Tibial nerve (tissue), 4 donors: Measurements from ENCODE around the gene EGFL6.

ENCODE experiments used
- EP300 ChIP-seq, 2 donors: sonication (generic); formaldehyde crosslinking; IDR thresholded peaks; one replicate each; pipeline ENCODE4 v1.6.1; 2017; ENCODE audit warnings: antibody characterized with exemption in 2 of 2, mild to moderate bottlenecking in 1 of 2
- POLR2A ChIP-seq, 2 donors: fragments of 450-650 bp; IDR thresholded peaks; one replicate each; pipeline ENCODE4 v1.6.1; 2017; ENCODE audit warnings: antibody characterized with exemption in 2 of 2, mild to moderate bottlenecking in 2 of 2, moderate library complexity in 2 of 2
- TF ChIP-seq, protein P1 (sequence below), 5 experiments: fragments of 200-600 bp in 3 of 5; fragments of 450-650 bp in 2 of 5; sonication (generic) in 3 of 5; IDR thresholded peaks; one replicate each; pipeline ENCODE4 v1.5.1; 2016 to 2019; ENCODE audit warnings: antibody characterized with exemption in 5 of 5, mild to moderate bottlenecking in 3 of 5, moderate library complexity in 2 of 5

DNA sequence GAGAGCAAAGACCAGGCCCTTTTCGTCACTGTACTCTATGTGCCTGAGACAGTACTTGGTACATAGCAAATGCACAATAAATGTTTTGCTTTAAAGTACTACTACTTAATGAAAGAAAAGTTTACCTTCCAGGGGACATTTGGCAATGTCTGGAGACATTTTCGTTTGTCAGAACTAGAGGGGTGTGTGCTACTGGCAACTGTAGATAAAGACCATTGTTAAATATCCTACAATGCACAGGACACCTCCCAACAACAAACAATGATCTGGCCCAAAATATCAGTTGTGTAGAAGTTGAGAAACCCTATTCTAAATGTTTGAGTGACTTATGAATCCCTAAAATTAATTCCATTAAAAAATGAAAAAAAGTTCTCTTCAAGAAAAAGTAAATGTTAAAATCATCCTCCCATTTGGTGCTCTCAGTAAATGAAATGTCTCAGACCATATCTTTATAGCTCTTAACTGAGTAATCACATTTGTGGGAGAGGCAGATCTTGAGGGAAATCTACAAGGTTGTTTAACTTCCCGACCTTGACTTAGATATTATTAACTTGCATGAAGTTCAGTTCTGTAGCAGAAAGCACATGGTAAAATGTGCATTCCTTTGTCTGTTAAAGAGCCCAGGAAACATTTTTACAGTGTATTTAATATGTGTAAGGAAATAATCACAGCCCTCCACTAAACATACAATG is 18.5 kb downstream of the EGFL6 start:
- TF ChIP-seq, protein P1, sequence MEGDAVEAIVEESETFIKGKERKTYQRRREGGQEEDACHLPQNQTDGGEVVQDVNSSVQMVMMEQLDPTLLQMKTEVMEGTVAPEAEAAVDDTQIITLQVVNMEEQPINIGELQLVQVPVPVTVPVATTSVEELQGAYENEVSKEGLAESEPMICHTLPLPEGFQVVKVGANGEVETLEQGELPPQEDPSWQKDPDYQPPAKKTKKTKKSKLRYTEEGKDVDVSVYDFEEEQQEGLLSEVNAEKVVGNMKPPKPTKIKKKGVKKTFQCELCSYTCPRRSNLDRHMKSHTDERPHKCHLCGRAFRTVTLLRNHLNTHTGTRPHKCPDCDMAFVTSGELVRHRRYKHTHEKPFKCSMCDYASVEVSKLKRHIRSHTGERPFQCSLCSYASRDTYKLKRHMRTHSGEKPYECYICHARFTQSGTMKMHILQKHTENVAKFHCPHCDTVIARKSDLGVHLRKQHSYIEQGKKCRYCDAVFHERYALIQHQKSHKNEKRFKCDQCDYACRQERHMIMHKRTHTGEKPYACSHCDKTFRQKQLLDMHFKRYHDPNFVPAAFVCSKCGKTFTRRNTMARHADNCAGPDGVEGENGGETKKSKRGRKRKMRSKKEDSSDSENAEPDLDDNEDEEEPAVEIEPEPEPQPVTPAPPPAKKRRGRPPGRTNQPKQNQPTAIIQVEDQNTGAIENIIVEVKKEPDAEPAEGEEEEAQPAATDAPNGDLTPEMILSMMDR (IDR thresholded peaks at IDR 0.05), result no peak
- TF ChIP-seq POLR2A (IDR thresholded peaks at IDR 0.05), result no peak
- no peak for TF ChIP-seq EP300 (IDR thresholded peaks at IDR 0.05)
